ENCODE data around the gene BMP7. TPM values are rescaled to one million over a fixed set of nuclear protein-coding genes. Genes with fewer than 3 reads are reported as not detected.
A peak's percentile ranks its signal among the peaks of the same experiment; 100 is the strongest.

Gene BMP7
- total RNA-seq, 1 experiment from 2014 or later: not detected

DNA sequence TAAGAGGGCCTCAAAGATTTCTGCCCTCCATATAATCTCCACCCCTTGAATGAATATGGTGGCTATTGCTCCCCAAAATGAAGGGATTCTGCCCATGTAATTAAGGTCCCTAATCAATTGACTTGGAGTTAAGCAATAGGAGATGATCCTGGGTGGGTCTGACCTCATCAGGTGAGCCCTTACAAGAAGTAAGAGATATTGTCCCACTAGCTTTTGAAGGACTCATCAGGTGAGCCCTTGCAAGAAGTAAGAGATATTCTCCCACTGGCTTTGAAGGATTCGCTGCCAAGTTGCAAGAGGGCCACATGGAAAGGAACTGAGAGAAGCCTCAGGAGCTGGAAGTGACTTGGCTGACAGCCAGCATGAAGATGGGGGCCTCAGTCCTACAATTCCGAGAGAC is 103.4 kb downstream of the BMP7 start:
- intact Hi-C loops (cut with micrococcal nuclease): no loop called here
- no peaks in the 10 kb centered on the region for H3K4me1 Mint-ChIP-seq (ENCODE audit: insufficient read depth, unreplicated experiment)
- DNase-seq (ENCODE audit: unreplicated experiment): no peak
- TF ChIP-seq, protein P1, sequence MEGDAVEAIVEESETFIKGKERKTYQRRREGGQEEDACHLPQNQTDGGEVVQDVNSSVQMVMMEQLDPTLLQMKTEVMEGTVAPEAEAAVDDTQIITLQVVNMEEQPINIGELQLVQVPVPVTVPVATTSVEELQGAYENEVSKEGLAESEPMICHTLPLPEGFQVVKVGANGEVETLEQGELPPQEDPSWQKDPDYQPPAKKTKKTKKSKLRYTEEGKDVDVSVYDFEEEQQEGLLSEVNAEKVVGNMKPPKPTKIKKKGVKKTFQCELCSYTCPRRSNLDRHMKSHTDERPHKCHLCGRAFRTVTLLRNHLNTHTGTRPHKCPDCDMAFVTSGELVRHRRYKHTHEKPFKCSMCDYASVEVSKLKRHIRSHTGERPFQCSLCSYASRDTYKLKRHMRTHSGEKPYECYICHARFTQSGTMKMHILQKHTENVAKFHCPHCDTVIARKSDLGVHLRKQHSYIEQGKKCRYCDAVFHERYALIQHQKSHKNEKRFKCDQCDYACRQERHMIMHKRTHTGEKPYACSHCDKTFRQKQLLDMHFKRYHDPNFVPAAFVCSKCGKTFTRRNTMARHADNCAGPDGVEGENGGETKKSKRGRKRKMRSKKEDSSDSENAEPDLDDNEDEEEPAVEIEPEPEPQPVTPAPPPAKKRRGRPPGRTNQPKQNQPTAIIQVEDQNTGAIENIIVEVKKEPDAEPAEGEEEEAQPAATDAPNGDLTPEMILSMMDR (IDR thresholded peaks at IDR 0.05; ENCODE audit: unreplicated experiment): no peak
- H3K9me3 Mint-ChIP-seq (ENCODE audit: unreplicated experiment): no peaks in the 10 kb centered on the region
- ChIA-PET CTCF (interaction anchor here (0.6 to 2.0 kb wide), 3 partner anchors 17 to 170 kb away, joined by 3 to 4 read pairs (median 3); no protein-coding TSS in a partner anchor), POLR2A (no interaction called here)
- H3K27ac Mint-ChIP-seq (ENCODE audit: low read depth, unreplicated experiment): no peak overlapping the region
- peaks cover 29% of the 10 kb centered on the region for H3K27me3 Mint-ChIP-seq (ENCODE audit: insufficient read depth, unreplicated experiment)
- BruUV-seq (replicated peaks): no TSS peak
- H3K4me3 Mint-ChIP-seq (ENCODE audit: unreplicated experiment): no peak overlapping the region
- no peaks in the 10 kb centered on the region for H3K36me3 Mint-ChIP-seq (ENCODE audit: insufficient read depth, unreplicated experiment)

DNA sequence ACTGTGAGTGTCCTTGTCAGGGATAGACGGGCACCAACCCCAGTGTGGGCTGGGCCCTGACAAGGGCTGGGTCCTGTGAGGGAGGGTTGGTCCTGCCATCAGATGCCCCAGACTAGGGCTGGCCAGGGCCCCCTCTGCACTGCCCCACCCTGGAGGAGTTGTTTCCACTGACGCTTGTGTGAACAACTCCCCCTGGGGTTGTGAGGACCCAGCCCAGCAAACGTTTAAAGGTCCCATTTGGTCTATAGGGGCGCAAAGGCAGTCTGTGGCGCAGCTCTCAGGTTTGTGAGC is 104.1 kb downstream of the BMP7 start:
- intact Hi-C loops (cut with micrococcal nuclease): no loop called here
- no TSS peak for BruUV-seq (replicated peaks)

DNA sequence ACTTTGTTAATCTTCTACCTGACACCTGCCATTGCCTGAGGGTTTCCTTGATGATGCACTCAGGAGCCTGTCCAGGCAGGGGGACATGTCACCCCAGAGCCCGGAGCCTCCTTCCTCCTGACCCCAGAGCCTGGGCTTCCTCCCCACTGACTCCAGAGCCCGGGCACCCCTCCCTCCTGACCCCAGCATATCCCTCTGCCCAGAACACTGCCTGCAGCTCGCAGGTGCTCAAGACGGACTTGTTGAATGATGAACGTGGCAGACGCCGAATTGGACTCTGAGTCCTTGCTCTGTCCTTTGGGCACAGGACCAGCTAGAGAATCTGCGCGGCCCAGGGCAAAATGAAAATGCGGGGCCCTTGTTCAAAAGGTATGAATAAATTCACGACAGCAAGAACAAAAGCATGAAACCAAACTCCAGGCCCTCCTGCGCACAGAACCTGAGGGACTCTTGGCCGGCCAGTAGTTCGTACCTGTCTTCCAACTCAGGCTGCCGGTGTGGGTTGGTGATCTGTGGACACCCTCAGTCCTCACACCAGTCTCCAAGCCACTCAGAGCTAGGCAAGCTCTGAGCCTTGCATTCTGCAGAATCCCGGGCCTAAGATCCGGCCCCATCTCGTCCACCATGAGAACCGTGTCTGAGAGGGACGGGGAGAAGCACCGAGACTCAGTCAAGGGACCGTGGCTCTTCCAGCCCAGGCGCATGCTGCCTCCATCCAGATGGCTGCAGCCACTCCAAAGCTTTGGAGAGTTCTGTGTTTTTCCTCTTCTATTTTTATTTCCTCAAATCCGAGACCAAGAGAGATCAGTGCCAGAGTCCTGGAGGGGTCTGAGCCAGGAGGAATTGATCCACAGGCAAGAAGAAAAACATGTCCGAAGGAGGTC is 104.7 kb downstream of the BMP7 start:
- ChIA-PET POLR2A (no interaction called here), CTCF (interaction anchor here (2.0 to 3.2 kb wide), 2 partner anchors 171 kb away, joined by 4 to 10 read pairs; no protein-coding TSS in a partner anchor)
- H3K36me3 Mint-ChIP-seq (ENCODE audit: insufficient read depth, unreplicated experiment): no peaks in the 10 kb centered on the region
- H3K27me3 Mint-ChIP-seq (ENCODE audit: insufficient read depth, unreplicated experiment): peaks cover 29% of the 10 kb centered on the region
- no TSS peak for BruUV-seq (replicated peaks)
- intact Hi-C loops (cut with micrococcal nuclease): no loop called here
- no peak overlapping the region for H3K27ac Mint-ChIP-seq (ENCODE audit: low read depth, unreplicated experiment)
- TF ChIP-seq, protein P1 (IDR thresholded peaks at IDR 0.05; ENCODE audit: unreplicated experiment): no peak
- DNase-seq (ENCODE audit: unreplicated experiment): no peak
- no peaks in the 10 kb centered on the region for H3K9me3 Mint-ChIP-seq (ENCODE audit: unreplicated experiment)
- no peak overlapping the region for H3K4me3 Mint-ChIP-seq (ENCODE audit: unreplicated experiment)
- H3K4me1 Mint-ChIP-seq (ENCODE audit: insufficient read depth, unreplicated experiment): no peaks in the 10 kb centered on the region

More for the DNA sequence above, 104.1 kb downstream of the BMP7 start:
- no peaks in the 10 kb centered on the region for H3K36me3 Mint-ChIP-seq (ENCODE audit: insufficient read depth, unreplicated experiment)
- no peaks in the 10 kb centered on the region for H3K4me1 Mint-ChIP-seq (ENCODE audit: insufficient read depth, unreplicated experiment)
- H3K9me3 Mint-ChIP-seq (ENCODE audit: unreplicated experiment): no peaks in the 10 kb centered on the region
- H3K27ac Mint-ChIP-seq (ENCODE audit: low read depth, unreplicated experiment): no peak overlapping the region
- POLR2A ChIA-PET: no interaction called here
- H3K4me3 Mint-ChIP-seq (ENCODE audit: unreplicated experiment): no peak overlapping the region
- DNase-seq (ENCODE audit: unreplicated experiment): no peak
- CTCF ChIA-PET: interaction anchor here (0.6 to 2.0 kb wide), 2 partner anchors 30 to 170 kb away, joined by 3 to 4 read pairs; no protein-coding TSS in a partner anchor
- H3K27me3 Mint-ChIP-seq (ENCODE audit: insufficient read depth, unreplicated experiment): peaks cover 29% of the 10 kb centered on the region
- TF ChIP-seq, protein P1 (IDR thresholded peaks at IDR 0.05; ENCODE audit: unreplicated experiment): no peak

DNA sequence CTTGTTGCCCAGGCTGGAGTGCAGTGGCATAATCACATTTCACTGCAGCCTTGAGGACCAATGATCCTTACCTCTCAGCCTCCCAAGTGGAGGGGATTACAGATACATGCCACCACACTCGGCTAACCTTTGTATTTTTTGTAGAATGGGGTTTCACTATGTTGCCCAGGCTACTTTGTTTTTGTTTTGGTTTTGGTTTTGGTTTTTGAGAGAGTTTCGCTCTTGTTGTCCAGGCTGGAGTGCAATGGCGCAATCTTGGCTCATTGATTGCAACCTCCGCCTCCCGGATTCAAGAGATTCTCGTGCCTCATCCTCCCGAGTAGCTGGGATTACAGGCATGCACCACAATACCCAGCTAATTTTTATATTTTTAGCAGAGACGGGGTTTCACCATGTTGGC is 105.5 kb downstream of the BMP7 start:
- peaks cover 29% of the 10 kb centered on the region for H3K27me3 Mint-ChIP-seq (ENCODE audit: insufficient read depth, unreplicated experiment)
- H3K9me3 Mint-ChIP-seq (ENCODE audit: unreplicated experiment): no peaks in the 10 kb centered on the region
- ChIA-PET CTCF (interaction anchor here (3.2 kb wide), 1 partner anchor 171 kb away, joined by 10 read pairs; no protein-coding TSS in a partner anchor), POLR2A (no interaction called here)
- H3K4me3 Mint-ChIP-seq (ENCODE audit: unreplicated experiment): no peak overlapping the region
- H3K36me3 Mint-ChIP-seq (ENCODE audit: insufficient read depth, unreplicated experiment): no peaks in the 10 kb centered on the region
- no peaks in the 10 kb centered on the region for H3K4me1 Mint-ChIP-seq (ENCODE audit: insufficient read depth, unreplicated experiment)
- H3K27ac Mint-ChIP-seq (ENCODE audit: low read depth, unreplicated experiment): no peak overlapping the region
- DNase-seq (ENCODE audit: unreplicated experiment): peak; percentile 2
- BruUV-seq (replicated peaks): no TSS peak
- TF ChIP-seq, protein P1 (IDR thresholded peaks at IDR 0.05; ENCODE audit: unreplicated experiment): no peak
- intact Hi-C loops (cut with micrococcal nuclease): no loop called here
